CD4-positive, alpha-beta T cell treated with Interferon alpha-2 for 1 hour (primary cell): ENCODE results near the gene KMT2B.
"Not testable (repeated sequence)": the region's sequence is repeated elsewhere in the genome, so short reads cannot be mapped to it uniquely, and the experiment has no call there.

ENCODE experiments used
- DNase-seq, 2 donors: peaks; one replicate each; pipeline ENCODE4 v3.0.0-alpha.2; 2020 to 2022

KMT2B gene

GRCh38 chr19:35717665-35718344 is at the start of gene KMT2B:
Gene KMT2B (plus strand): TSS chr19:35718003. CDS start chr19:35718019, 16 bp downstream.
- DNase-seq = no peak

GRCh38 chr19:35669566-35669965 is 48.2 kb upstream of the KMT2B start:
- DNase-seq = no peak

- no peak for DNase-seq
These were observed 47.8 kb upstream of the KMT2B start for GRCh38 chr19:35669974-35670373.

- no peak for DNase-seq
These were observed 47.1 kb upstream of the KMT2B start for GRCh38 chr19:35670686-35671085.

- no peak for DNase-seq
These were observed 46.0 kb upstream of the KMT2B start for GRCh38 chr19:35671818-35672217.

- DNase-seq = peak; percentile 3 to 48
These were observed 44.5 kb upstream of the KMT2B start for GRCh38 chr19:35673121-35673804.

- no peak for DNase-seq
These were observed 42.1 kb upstream of the KMT2B start for GRCh38 chr19:35675589-35676140.

- no peak for DNase-seq
These were observed 28.0 kb upstream of the KMT2B start for GRCh38 chr19:35689836-35690235.

GRCh38 chr19:35691106-35691505 is 26.7 kb upstream of the KMT2B start:
- DNase-seq = not testable (repeated sequence)

- DNase-seq = no peak
These were observed 25.8 kb upstream of the KMT2B start for GRCh38 chr19:35692010-35692409.

GRCh38 chr19:35693422-35693821 is 24.4 kb upstream of the KMT2B start:
- DNase-seq = no peak

- peak; percentile 90 to 94 for DNase-seq
These were observed 23.8 kb upstream of the KMT2B start for GRCh38 chr19:35693835-35694599.

GRCh38 chr19:35695895-35696422 is 21.8 kb upstream of the KMT2B start:
- DNase-seq = no peak

- no peak for DNase-seq
These were observed 21.0 kb upstream of the KMT2B start for GRCh38 chr19:35696835-35697234.

- DNase-seq = peak; percentile 95 to 97
These were observed 15.4 kb upstream of the KMT2B start for GRCh38 chr19:35702223-35703012.

- no peak for DNase-seq
These were observed 14.5 kb upstream of the KMT2B start for GRCh38 chr19:35703343-35703742.

GRCh38 chr19:35704218-35704617 is 13.6 kb upstream of the KMT2B start, which contains the start of gene ZBTB32:
Gene ZBTB32 (plus strand): TSS chr19:35704558. CDS start chr19:35714627, 10,069 bp downstream.
- no peak for DNase-seq

GRCh38 chr19:35708391-35708790 is 9.4 kb upstream of the KMT2B start:
- no peak for DNase-seq

- DNase-seq = peak in 1 of 2 donors; percentile 52
These were observed 6.7 kb upstream of the KMT2B start for GRCh38 chr19:35710784-35711723.

GRCh38 chr19:35712567-35713505 is 5.0 kb upstream of the KMT2B start:
- peak; percentile 49 to 59 for DNase-seq
